OCI-M2 (cell line): Measurements from ENCODE around the gene ULK2.
"Not testable (repeated sequence)": the region's sequence is repeated elsewhere in the genome, so short reads cannot be mapped to it uniquely, and the experiment has no call there.

Experiments used
- DNase-seq: peaks from one replicate; lab custom pipeline; 2025; ENCODE audit not compliant: unreplicated experiment; lab: John Stamatoyannopoulos, UW

ULK2 gene

DNA sequence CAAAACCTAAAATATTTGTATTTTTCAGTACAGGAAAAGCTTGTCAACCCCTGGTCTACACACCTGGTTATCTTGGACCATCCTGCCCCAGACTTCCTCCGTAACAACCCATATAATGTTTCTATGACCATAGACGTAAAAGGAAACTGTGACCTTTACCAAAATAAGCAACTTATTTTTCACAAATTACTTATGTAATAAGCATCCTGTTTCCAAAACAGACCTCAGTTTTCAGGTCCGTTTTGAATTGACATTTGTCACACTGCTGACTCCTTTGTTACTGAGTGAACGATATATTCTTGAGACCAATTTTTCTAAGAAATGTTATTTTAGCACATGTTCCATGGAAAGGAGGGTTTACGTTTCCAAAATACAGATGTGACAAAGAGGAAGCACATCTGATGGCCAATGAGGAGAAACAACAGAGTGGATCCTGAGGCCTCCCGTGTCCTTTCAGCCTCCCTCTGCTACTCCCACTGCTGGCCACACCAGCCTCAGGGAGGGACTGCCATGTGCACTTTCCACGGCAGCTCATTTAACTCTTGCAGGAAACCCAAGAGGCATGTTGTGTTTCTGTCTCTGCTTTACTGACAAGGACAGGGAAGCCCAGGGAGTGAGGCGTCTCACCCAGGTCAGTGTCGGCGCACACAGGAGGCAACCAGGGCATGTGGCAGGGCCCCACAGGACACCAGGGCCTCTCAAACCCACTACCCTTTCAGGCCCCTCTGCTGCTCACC, 99.5 kb downstream of the ULK2 start:
- no peak for DNase-seq

DNA sequence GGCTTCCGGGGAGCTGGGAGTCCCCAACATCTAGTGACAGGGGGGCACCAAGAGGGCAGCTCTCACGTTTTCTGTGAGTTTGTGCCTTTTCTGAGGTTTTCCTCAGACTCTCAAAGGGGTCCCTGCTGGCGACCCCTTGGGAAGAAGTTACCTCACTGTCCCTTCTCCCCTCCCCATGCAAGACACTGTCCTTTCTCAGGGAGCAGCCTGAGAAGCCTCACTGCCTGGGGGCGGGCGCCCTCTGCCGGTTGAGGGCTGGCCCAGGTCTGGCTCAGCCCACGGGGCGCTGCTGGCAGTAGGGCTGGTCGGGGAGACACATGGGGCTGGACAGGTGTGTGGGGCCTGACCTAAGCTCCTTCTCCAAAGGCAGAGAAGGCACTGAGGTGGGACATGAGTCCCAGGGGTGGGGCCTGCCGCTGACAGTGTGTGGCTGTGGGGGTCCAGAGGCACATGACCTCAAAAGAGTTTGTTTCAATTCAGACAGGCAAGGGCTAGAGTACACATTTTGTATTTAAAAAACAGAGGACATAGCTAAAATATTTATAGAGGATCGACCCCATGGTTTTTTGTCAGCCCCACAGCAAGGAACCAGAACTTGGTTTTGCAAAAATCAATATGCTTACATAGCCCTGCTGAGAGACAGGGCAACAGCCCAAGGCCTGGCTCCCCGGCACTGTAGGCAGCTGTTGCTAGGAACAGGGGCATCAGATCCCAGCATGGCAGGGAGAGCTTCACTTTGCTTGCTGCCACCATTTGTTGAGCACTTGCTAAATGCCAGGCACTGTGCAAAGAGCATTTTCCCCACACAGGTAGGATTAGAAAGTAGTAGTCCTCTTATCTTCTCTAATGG, 101.1 kb downstream of the ULK2 start:
- DNase-seq, result no peak

DNA sequence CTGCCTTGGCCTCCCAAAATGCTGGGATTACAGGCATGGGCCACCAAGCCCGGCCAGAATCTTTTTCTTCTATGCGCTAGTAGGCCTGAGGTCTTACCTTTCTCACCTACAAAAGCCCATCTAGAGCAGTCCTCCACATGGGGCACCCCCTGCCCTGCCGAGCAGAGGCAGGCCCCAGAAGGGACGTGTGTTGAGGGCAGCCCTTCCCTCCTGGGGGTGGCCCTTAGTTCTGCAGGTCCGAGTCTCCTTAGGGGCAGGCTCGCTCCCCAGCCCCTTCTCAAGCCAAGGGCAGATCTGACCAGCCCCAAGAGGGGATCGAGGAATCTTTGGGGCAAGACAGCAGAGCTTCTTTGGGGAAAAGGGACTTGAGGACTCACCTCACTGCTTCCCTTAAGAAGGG, 101.7 kb downstream of the ULK2 start:
- no peak for DNase-seq

DNA sequence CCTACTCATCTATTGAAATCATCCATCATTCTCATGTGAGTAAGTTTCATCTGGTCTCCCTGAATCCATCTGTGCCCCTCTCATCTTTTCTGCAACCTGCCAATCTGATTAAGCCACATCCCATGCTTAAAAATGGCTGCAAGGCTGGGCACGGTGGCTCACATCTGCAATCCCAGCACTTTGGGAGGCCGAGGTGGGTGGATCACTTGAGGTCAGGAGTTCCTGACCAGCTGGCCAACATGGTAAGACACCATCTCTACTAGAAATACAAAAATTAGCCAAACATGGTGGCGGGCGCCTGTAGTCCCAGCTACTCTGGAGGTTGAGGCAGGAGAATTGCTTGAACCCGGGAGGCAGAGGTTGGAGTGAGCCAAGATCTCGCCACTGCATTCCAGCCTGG, 103.7 kb downstream of the ULK2 start:
- DNase-seq, result not testable (repeated sequence)

DNA sequence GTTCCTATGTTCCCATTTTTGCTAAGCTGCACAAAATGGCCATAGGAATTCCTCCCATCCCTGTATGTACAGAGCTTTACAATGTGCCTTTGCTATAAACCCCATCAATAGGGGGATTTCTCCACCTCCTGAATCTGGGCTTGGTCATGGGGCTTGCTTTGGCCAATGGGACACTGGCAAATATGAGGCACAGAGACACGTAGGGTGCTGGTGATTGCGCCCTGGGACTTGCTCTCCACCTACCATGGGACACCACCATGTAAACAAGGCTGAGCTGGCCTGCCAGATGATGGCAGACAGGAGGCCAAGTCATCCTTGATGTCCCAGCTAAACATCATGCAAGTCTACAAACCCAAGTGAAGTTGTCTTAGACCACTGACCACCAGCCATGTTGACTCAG, 104.3 kb downstream of the ULK2 start:
- no peak for DNase-seq

DNA sequence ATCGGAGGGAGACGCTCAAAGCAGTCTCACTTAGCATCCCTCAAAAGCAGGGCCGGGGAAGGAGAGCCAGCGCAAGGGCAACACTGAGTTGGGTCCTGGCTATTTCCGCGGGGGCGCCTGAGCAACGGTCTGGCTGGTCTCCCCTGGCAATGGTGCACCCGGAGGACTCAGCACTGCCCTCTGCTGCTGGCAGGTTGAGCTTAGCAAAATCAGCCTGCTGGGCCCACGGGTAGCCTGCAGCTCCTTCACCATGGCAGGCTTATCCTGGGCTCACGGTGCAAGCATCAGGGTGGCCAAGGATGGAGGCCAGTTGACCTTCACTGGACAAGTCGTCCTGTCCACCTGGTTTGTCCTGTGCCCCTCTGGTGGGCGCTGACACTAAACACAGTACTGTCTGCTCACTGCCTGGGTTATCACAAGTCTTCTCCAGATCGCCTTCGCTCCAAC, 105.2 kb downstream of the ULK2 start:
- DNase-seq, result no peak

DNA sequence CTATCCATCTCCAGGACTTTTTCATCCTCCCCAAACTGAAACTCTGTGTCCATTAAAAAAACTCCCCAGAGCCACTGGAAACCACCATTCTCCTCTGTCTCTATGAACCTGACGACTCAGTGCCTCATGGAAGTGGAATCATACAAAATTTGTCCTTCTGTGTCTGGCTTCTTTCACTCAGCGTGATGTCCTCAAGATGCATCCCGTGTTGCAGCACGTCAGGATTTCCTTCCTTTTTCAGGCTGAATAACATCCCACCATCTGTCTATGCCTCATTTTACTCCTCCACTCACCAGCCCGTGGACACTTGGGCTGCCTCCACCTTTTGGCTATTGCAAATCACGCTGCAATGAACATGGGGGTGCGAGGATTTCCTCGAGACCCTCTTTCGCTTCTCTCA, 107.0 kb downstream of the ULK2 start:
- no peak for DNase-seq

DNA sequence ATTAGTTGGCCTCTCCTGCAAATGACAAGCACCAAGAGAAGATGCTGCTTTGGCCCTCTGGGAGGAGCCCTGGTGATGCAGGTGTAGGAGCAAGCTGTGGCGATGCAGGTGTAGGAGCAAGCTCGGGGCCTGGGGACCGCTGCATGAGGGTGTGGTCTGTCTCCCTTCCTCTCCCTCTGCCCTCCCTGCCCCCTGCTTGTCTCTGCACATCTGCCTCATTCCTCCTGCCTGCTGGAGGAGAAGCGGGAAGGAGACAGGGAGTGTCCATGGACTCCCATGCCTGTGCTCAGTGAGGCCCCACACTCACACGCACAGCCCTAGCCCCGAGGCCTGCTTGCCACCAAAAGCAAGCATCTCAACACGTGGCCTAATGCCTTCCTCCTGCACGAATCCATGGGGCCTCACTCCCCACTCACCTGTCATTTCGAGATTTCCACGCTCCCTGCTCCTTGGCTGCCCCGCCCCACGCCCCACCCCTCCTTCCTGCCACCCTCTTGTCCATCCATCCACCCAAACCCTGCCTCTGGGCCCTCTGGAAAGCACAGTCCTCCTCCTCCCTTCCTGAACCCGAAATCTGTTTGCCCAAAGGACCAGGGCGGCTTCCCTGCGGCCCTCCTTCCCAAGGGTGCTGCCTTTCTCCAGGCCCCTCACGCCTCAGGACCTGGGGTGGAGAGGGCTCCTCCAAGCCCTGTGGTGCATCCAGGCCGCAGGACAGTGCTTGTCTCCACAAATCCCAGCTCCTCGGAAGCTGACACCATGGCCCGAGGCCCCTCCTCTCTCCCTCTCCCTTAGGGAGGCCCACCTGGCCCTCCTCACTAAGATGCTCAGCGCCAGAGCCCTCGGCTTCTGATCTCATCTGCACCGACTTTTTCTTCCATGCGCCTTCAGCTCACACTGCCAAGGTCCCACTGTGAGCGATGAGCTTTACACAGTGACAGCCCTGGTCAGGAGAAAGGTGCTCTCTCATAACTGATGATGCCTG, 107.9 kb downstream of the ULK2 start:
- DNase-seq, result no peak

DNA sequence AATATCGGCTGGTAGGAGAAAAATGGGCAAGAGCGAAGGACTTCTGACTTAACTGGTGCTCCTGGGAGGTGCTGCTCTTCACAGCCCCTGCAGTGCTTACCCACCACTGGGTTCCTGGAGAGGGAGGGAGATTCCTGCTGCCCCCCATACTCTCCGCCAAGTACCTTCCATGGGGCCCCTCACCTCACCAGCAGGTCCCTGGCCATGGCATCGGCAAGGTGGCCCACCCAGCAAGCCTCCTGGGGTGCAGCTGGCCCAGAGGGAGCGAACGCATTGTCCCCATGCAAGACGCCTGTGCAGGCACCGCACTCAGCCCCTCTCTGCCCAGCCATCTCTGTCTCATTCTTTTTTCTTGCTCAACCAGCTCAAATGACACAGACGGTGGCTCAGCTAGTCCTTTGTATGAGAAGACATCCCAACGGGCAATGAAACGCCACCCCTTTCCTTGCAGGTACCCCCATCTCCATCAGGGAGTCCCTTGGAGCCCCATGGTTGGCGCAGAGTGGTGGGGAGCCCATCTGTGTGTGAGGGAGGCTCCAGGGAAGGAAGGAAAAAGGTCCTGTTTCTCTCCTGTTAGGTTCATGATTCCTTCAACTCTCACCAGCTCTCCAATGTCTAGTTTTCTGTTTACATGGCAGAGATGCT, 110.1 kb downstream of the ULK2 start:
- DNase-seq, result no peak

DNA sequence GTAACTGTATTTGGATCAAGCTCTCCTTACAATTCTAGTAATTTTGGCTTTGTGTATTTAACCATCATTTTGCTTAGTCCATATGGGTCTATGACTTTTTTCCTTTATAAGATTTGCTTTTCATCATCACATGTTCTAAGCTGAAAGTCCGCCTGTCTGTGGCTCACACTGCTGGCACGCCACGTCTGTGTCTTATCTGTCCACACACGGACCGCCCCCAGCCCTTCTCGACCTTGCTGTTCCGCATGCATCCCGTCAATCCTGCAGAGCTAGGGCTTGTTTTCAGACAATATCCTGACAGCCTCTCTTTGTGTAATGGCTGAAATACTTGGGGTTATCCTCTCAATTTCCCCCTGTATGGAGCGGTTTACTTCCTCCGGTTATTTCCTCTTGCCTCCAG, 111.2 kb downstream of the ULK2 start:
- DNase-seq, result no peak

DNA sequence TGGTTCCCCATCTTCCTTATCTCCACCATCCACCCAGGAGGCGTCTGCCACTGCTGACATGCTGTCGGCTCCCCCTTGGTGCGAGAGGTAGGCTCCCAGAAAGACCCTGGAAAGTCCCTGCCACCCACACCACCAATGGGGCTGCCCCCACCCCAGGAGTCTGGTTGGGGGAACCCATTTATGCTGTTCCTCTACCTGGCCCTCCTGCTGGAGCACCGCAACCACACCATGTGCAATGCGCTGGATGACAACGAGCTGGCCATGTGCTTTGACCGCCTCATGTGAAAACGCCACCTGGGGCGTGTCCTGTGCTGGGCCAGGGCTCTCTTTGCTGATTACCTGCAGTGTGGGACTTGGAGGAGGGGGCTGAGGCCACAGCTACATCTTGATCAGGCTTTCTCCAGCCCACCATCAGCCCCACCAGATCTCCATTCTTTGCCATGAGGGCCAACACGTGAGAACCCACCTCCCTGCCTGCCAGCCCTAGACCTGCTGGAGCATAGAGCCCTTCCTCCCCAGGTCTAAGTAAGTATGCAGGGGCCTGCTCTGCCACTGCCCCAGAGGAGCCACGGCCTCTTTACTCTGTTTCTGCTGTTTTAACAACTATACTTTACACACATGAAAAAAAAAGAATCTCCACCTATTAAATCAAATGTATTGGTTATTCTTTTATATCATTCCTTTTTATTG, 111.8 kb downstream of the ULK2 start:
- no peak for DNase-seq

DNA sequence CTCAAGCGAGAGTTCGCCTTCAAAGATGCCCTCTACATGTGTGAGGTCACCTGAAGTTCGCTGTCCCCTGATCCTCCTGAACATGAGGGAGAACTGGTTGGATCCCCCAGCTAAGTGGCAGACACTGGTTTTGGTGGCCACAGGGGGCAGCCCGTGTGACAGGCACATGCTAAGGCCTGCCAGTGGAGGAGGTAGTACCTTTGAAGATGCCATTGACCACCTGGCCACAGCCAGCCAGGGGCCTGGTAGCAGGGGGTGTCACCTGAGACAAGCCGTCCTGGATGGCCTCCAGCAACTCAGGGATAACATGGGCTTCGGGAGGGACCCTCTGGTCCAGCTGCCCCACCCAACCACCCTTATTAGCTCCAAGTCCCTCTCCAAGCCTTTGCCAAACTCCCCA, 112.3 kb downstream of the ULK2 start:
- DNase-seq, result no peak

DNA sequence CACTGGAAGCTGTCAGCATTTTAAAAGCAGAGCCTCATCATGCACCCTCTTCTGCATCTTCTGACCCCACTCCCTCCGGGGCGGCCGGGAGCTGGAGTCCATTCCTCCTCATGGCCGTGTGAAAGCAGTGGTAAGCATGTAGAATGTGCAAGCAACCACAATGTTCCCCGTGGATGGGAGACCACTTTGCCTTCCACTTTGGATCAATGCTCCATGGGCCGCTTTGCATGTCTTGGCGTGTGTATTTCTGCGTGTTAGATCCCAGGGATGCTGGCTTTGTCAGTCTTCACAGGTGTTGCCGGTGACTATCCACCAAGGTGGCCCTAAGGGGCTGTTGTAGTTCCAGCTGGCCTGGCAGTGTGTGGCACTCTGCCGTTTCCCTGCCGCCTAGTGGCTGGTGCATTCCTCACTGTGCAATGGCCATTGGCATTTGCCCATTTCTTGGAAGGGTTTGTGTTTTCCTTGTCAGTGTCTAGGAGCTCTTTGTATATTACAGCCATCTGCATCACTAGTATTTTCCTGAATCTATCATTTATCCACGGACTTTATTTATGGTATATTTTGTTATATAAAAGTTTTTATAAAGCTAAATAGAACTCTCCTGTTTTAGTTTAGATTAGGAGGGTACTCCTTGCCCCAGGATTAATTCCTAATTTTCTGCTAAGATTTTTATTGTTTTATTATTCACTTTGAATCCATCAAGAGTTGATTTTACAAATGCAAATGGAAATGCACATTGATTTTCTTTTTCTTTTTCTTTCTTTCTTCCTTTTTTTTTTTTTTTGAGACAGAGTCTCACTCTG, 113.9 kb downstream of the ULK2 start:
- no peak for DNase-seq

DNA sequence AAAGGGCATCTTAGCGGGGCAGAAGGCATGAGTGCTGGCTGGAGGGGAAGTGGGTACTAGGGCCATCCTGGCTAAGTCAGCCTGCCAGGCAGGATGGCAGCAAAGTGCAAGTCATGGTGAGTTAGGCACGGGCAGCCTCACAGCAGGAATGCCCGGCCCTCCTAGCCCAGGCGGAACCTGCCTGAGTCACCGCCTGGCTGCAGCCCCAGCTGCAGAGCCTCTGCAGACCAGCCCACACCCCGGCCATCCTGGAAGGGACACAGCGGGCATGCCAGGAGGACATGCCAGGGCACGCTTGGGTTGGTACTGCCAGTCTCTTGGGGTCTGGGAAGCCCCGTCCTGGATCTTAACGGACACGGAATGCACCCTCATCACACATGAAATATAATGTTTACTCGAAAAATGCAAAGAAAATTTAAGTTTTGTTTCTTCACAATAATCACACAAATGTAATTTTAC, 114.7 kb downstream of the ULK2 start:
- no peak for DNase-seq

DNA sequence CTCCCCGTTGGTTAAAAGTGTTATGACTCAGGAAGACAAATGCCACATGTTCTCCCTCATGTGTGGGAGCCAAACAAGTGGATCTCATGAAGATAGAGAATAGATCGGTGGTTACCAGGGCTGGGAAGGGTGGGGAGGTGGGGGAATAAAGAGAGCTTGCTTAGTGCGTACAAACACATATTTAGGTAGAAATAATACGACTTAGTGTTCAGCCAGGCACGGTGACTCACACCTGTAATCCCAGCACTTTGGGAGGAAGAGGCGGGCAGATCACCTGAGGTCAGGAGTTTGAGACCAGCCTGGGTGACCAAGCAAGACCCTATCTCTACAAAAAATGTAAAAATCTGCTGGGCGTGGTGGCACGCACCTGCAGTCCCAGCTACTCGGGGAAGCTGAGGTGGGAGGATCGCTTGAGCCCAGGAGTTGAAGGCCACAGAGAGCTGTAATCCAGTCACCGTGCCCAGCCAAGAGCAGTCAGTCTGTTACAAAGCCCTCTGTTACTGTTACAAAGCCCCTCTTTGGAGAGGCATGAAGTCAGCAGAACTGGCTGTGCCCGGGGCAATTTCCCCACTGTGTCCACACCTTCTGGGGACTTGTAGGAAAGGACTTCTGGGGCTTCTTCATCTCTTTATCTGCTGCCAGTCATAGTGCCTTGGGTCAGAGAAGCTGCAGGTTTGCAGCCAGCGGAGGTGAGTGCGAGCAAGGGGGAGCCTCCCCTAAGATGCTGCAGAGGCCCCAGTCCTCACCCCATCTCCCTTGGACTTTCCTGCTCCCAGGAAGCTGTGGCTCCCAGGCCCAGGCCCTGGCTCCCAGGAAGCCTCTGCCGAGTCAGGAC, 115.3 kb downstream of the ULK2 start:
- no peak for DNase-seq

DNA sequence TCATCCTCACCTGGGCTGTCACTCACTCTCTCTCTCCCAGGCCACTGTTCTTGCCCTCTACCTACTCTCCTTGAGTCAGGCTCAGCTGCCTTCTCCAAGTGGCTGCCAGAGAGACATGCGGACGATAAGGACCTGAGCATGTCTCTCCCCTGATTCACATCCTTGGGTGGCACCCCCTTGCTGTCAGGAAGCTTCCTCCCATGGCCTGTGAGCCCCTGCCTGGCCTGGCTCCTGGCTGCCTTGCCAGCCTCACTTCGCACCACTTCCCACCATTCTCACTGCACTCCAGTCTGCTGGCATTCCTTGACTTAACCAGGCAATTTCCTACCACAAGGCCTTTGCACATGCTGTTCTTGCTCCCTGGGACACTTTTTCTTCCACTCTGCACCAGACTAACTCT, 116.9 kb downstream of the ULK2 start:
- DNase-seq, result no peak

DNA sequence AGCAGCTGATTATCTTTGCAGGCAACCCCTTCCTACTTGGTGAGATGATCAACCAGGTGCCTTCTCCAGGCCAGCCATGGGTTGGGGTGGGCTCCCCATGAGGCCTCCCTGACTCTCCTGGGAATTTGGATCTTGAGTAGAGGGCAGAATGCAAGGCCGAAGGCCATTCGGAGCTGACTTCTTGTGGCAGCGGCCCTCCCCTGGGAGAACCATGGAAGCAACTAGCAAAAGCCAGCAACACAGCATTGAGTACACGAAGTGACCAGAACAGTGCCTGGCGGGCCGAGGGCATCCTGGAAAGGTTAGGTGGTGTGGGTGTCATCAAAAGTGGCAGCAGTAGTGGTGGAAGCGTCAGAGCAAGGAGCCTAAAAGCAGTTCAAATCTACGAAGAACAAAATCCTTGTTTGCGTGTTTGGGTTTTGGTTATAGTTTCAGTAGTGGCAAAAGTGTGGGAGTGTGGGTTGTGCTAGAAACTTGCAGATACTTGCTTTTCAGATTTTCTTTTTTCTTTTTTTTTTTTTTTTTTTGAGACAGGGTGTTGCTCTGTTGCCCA, 117.6 kb downstream of the ULK2 start:
- DNase-seq, result no peak

DNA sequence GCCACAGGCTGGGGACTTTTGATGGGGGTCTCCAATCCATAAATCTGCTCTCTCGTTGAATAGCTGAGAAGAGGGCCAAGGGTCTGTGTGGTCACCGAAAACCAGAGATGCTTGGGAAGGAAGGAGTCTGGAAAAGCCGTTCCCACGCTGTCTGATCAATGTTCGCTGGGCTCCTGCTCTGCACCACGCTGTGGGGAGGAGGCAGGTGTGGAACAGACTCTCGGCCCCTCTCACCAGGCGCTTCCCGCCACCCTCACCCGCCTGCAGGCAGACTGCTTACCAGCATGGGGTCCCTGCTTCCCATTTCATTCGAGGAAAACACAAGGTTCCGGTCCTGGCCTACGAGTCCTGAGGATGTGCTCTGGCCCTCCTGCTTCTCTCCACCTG, 118.9 kb downstream of the ULK2 start:
- no peak for DNase-seq
